WTC11 (cell line): ENCODE data around the gene TMEM98. TPM values are rescaled to one million over a fixed set of nuclear protein-coding genes. Genes with fewer than 3 reads are reported as not detected.

Experiments used
- ATAC-seq: fragments of 200-7000 bp; cut with Tn5 transposase; 2 replicates; pipeline ENCODE4 v1.10.0; 2021; ENCODE audit warnings: mild to moderate bottlenecking, moderate library complexity
- CTCF ChIA-PET: fragments of 300-600 bp; sonication (Branson Sonifier 250); formaldehyde crosslinking; loops from one replicate; lab custom pipeline; 2021; ENCODE audit warnings: antibody characterized with exemption; lab: Charles Lee
- POLR2A ChIA-PET: fragments of 350-600 bp; sonication (Branson Sonifier 250); formaldehyde crosslinking; loops from one replicate; lab custom pipeline; 2021; ENCODE audit warnings: antibody characterized with exemption; lab: Charles Lee
- DNase-seq: peaks from one replicate; pipeline ENCODE4 v3.0.0; 2021; ENCODE audit warnings: low spot score
- H3K27ac Mint-ChIP-seq: 2 replicates; pipeline ENCODE4 v1.8.0; 2021; ENCODE audit warnings: mixed read lengths
- H3K27me3 Mint-ChIP-seq: 2 replicates; pipeline ENCODE4 v1.8.0; 2021; ENCODE audit warnings: low read depth, mild to moderate bottlenecking, moderate library complexity, mixed read lengths
- H3K36me3 Mint-ChIP-seq: 2 replicates; pipeline ENCODE4 v1.8.0; 2021; ENCODE audit warnings: mixed read lengths
- H3K4me1 Mint-ChIP-seq: 2 replicates; pipeline ENCODE4 v1.8.0; 2022; ENCODE audit warnings: mixed read lengths
- H3K4me3 Mint-ChIP-seq: 2 replicates; pipeline ENCODE4 v1.8.0; 2021; ENCODE audit warnings: mild to moderate bottlenecking, moderate library complexity, mixed read lengths
- H3K9me3 Mint-ChIP-seq: 2 replicates; pipeline ENCODE4 v1.8.0; 2021; ENCODE audit warnings: mixed read lengths
- CDX4 ChIP-seq: fragments of 250-450 bp; sonication (Bioruptor Pico); IDR thresholded peaks from 2 replicates; pipeline ENCODE4 v1.9.0; 2021; ENCODE audit warnings: moderate library complexity, mild to moderate bottlenecking, inconsistent platforms, borderline replicate concordance
- E2F4 ChIP-seq: sonication (generic); formaldehyde crosslinking; IDR thresholded peaks from 2 replicates; pipeline ENCODE4 v1.8.1; 2022; ENCODE audit warnings: low read depth, mild to moderate bottlenecking, moderate library complexity, missing genetic modification reagents, borderline replicate concordance
- E2F5 ChIP-seq: sonication (generic); formaldehyde crosslinking; IDR thresholded peaks from 2 replicates; pipeline ENCODE4 v1.8.1; 2022; ENCODE audit warnings: mild to moderate bottlenecking, moderate library complexity, missing genetic modification reagents
- EMX1 ChIP-seq: fragments of 250-450 bp; sonication (Bioruptor Pico); IDR thresholded peaks from 2 replicates; pipeline ENCODE4 v1.8.0; 2021; ENCODE audit warnings: mild to moderate bottlenecking
- ETV6 ChIP-seq: sonication (generic); formaldehyde crosslinking; IDR thresholded peaks from 2 replicates; pipeline ENCODE4 v1.8.1; 2022; ENCODE audit warnings: mild to moderate bottlenecking, missing genetic modification reagents
- GTF2I ChIP-seq: fragments of 250-450 bp; sonication (Bioruptor Pico); conservative IDR thresholded peaks from 2 replicates; pipeline ENCODE4 v1.4.0; 2021; ENCODE audit warnings: mild to moderate bottlenecking
- HMGA2 ChIP-seq: fragments of 250-450 bp; sonication (Bioruptor Pico); IDR thresholded peaks from 2 replicates; pipeline ENCODE4 v1.4.0; 2021; ENCODE audit warnings: mild to moderate bottlenecking, moderate library complexity
- IRF1 ChIP-seq: sonication (generic); formaldehyde crosslinking; IDR thresholded peaks from 2 replicates; pipeline ENCODE4 v1.8.0; 2023; ENCODE audit warnings: missing genetic modification reagents
- NR2C2 ChIP-seq: sonication (generic); formaldehyde crosslinking; IDR thresholded peaks from 2 replicates; pipeline ENCODE4 v1.8.0; 2022; ENCODE audit warnings: mild to moderate bottlenecking, missing genetic modification reagents
- PRRX2 ChIP-seq: fragments of 250-450 bp; sonication (Bioruptor Pico); IDR thresholded peaks from 2 replicates; pipeline ENCODE4 v1.8.0; 2021; ENCODE audit warnings: mild to moderate bottlenecking
- RELA ChIP-seq: sonication (generic); formaldehyde crosslinking; IDR thresholded peaks from 2 replicates; pipeline ENCODE4 v1.8.1; 2022; ENCODE audit warnings: missing genetic modification reagents, mild to moderate bottlenecking, borderline replicate concordance
- SMAD4 ChIP-seq: sonication (generic); formaldehyde crosslinking; IDR thresholded peaks from 2 replicates; pipeline ENCODE4 v1.8.0; 2022; ENCODE audit warnings: mild to moderate bottlenecking, missing genetic modification reagents
- SP1 ChIP-seq: sonication (generic); formaldehyde crosslinking; conservative IDR thresholded peaks from 2 replicates; pipeline ENCODE4 v1.8.1; 2022; ENCODE audit warnings: missing genetic modification reagents
- TCF7 ChIP-seq: sonication (generic); formaldehyde crosslinking; IDR thresholded peaks from 2 replicates; pipeline ENCODE4 v1.8.0; 2022; ENCODE audit warnings: mild to moderate bottlenecking, low read depth, missing genetic modification reagents, moderate library complexity
- TP53 ChIP-seq: sonication (generic); formaldehyde crosslinking; IDR thresholded peaks from 2 replicates; pipeline ENCODE4 v1.8.1; 2023; ENCODE audit warnings: mild to moderate bottlenecking, missing genetic modification reagents
- USF2 ChIP-seq: sonication (generic); formaldehyde crosslinking; IDR thresholded peaks from 2 replicates; pipeline ENCODE4 v1.8.1; 2023; ENCODE audit warnings: mild to moderate bottlenecking, missing genetic modification reagents, moderate library complexity
- ZNF121 ChIP-seq: sonication (generic); formaldehyde crosslinking; IDR thresholded peaks from 2 replicates; pipeline ENCODE4 v1.8.0; 2023; ENCODE audit warnings: missing genetic modification reagents
- ZNF138 ChIP-seq: sonication (generic); formaldehyde crosslinking; conservative IDR thresholded peaks from 2 replicates; pipeline ENCODE4 v1.8.1; 2022; ENCODE audit warnings: mild to moderate bottlenecking, moderate library complexity, missing genetic modification reagents
- ZNF232 ChIP-seq: sonication (generic); formaldehyde crosslinking; IDR thresholded peaks from 2 replicates; pipeline ENCODE4 v1.8.0; 2022; ENCODE audit warnings: mild to moderate bottlenecking, missing genetic modification reagents
- ZNF396 ChIP-seq: fragments of 250-450 bp; sonication (Bioruptor Pico); IDR thresholded peaks from 2 replicates; pipeline ENCODE4 v1.8.0; 2021; ENCODE audit warnings: mild to moderate bottlenecking, moderate library complexity, borderline replicate concordance
- ZNF512 ChIP-seq: sonication (generic); formaldehyde crosslinking; IDR thresholded peaks from 2 replicates; pipeline ENCODE4 v1.8.1; 2022; ENCODE audit warnings: missing genetic modification reagents, borderline replicate concordance
- ZNF671 ChIP-seq: fragments of 250-450 bp; sonication (Bioruptor Pico); IDR thresholded peaks from 2 replicates; pipeline ENCODE4 v1.8.0; 2021; ENCODE audit warnings: mild to moderate bottlenecking
- total RNA-seq: library from RNA; stranded (reverse); gene quantifications from 3 replicates; pipeline ENCODE4 v1.2.3, GENCODE V29; 2021
- TF ChIP-seq, protein P1 (sequence below): sonication (generic); formaldehyde crosslinking; IDR thresholded peaks from 2 replicates; pipeline ENCODE4 v1.8.1; 2023; ENCODE audit warnings: mild to moderate bottlenecking, missing genetic modification reagents, borderline replicate concordance

The TMEM98 gene
- total RNA-seq, 1 experiment from 2014 or later: 70.3 TPM

- ChIA-PET POLR2A (no interaction called here), CTCF (no interaction called here)
- Mint-ChIP-seq H3K27me3 (peaks cover 5% of the 10 kb centered on the region; the same call in 1 of the 2 replicates), H3K4me1 (peaks cover 12% of the 10 kb centered on the region), H3K4me3 (no peak overlapping the region), H3K9me3 (peaks cover 6% of the 10 kb centered on the region), H3K36me3 (peaks cover 19% of the 10 kb centered on the region), H3K27ac (no peak overlapping the region)
- DNase-seq: no peak
- TF ChIP-seq CDX4: no peak
- no peak for TF ChIP-seq TP53 (CRISPR knock-in tag)
- TF ChIP-seq ZNF512 (CRISPR knock-in tag): no peak
- TF ChIP-seq ZNF396: no peak
- TF ChIP-seq SMAD4 (CRISPR knock-in tag): no peak
- TF ChIP-seq EMX1 (CRISPR knock-in tag): no peak
- TF ChIP-seq ETV6 (CRISPR knock-in tag): no peak
- TF ChIP-seq ZNF232 (CRISPR knock-in tag): no peak
- no peak for TF ChIP-seq USF2 (CRISPR knock-in tag)
- no peak for TF ChIP-seq RELA (CRISPR knock-in tag)
- no peak for TF ChIP-seq E2F4 (CRISPR knock-in tag)
- no peak for ATAC-seq
These were observed 2.6 kb downstream of the TMEM98 start for GRCh38 chr17:32930512-32930911.

DNA sequence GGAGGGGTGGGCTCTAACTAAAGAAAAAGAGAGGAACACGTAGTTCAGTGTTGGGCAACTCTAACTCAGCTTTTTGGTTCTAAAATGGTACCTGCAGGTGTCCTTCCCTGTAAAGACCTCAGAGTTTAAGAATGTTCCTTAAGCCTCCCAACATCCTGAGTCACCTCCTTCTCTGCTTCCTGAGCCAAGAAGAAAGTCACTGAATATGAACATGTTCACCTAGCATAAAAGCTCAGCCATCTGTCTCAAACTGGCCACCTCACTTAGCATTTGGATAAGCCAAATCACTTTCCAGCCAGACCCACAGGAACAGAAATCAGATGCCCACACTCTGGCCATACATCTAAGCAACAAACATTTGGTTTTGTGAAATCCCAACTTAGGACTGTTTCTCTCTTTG lies 3.7 kb downstream of the TMEM98 start:
- no peak for ATAC-seq
- H3K27ac Mint-ChIP-seq: no peak overlapping the region
- peaks cover 5% of the 10 kb centered on the region; the same call in 1 of the 2 replicates for H3K27me3 Mint-ChIP-seq
- H3K9me3 Mint-ChIP-seq: no peaks in the 10 kb centered on the region
- TF ChIP-seq SP1 (no peak), RELA (CRISPR knock-in tag) (no peak), IRF1 (no peak), ZNF121 (CRISPR knock-in tag) (no peak), ZNF671 (no peak), E2F5 (CRISPR knock-in tag) (no peak), HMGA2 (CRISPR knock-in tag) (no peak), TCF7 (no peak), GTF2I (no peak), ZNF138 (CRISPR knock-in tag) (no peak), PRRX2 (CRISPR knock-in tag) (no peak), NR2C2 (CRISPR knock-in tag) (no peak)
- TF ChIP-seq, protein P1, sequence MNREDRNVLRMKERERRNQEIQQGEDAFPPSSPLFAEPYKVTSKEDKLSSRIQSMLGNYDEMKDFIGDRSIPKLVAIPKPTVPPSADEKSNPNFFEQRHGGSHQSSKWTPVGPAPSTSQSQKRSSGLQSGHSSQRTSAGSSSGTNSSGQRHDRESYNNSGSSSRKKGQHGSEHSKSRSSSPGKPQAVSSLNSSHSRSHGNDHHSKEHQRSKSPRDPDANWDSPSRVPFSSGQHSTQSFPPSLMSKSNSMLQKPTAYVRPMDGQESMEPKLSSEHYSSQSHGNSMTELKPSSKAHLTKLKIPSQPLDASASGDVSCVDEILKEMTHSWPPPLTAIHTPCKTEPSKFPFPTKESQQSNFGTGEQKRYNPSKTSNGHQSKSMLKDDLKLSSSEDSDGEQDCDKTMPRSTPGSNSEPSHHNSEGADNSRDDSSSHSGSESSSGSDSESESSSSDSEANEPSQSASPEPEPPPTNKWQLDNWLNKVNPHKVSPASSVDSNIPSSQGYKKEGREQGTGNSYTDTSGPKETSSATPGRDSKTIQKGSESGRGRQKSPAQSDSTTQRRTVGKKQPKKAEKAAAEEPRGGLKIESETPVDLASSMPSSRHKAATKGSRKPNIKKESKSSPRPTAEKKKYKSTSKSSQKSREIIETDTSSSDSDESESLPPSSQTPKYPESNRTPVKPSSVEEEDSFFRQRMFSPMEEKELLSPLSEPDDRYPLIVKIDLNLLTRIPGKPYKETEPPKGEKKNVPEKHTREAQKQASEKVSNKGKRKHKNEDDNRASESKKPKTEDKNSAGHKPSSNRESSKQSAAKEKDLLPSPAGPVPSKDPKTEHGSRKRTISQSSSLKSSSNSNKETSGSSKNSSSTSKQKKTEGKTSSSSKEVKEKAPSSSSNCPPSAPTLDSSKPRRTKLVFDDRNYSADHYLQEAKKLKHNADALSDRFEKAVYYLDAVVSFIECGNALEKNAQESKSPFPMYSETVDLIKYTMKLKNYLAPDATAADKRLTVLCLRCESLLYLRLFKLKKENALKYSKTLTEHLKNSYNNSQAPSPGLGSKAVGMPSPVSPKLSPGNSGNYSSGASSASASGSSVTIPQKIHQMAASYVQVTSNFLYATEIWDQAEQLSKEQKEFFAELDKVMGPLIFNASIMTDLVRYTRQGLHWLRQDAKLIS (CRISPR knock-in tag): no peak
- no peak overlapping the region for H3K4me3 Mint-ChIP-seq
- POLR2A ChIA-PET: interaction anchor here (0.5 kb wide), 1 partner anchor 191 kb away, joined by 4 read pairs; no protein-coding TSS in a partner anchor
- peaks cover 12% of the 10 kb centered on the region for H3K4me1 Mint-ChIP-seq
- no peak for DNase-seq
- CTCF ChIA-PET: no interaction called here
- peaks cover 19% of the 10 kb centered on the region for H3K36me3 Mint-ChIP-seq
